ENCODE measurements around the gene SELPLG.

SELPLG gene

DNA sequence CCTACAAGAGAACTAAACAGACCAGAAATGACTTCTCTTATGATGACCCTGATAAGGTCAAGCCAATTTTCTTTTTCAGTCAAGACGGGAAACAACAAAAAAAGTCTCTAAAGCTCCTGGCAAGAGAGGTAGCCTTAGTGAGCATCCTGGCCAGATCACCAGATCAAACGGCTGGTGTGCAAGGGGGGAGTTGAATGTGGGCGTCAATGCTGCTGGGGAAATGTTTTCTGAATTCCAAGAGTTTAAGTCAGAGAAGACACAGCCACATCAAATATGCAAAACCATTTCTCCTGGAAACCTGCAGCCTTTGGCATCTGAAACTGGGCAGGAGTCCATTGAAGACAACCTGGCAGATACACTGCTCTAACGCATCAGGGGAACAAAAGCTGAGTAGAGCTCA, 16.0 kb upstream of the SELPLG start:
- Histone ChIP-seq H3K27me3 (ENCODE audit: insufficient read depth, low read length) (no peaks in the 10 kb centered on the region), H3K36me3 (ENCODE audit: insufficient read depth, low read length) (peaks cover 89% of the 10 kb centered on the region), H3K4me3 (ENCODE audit: low read length) (no peak overlapping the region), H3K9me3 (ENCODE audit: low read length) (no peaks in the 10 kb centered on the region), H3K4me1 (ENCODE audit: insufficient read depth, low read length) (peaks cover 2% of the 10 kb centered on the region), H2AFZ (ENCODE audit: low read depth, low read length) (no peak overlapping the region)

DNA sequence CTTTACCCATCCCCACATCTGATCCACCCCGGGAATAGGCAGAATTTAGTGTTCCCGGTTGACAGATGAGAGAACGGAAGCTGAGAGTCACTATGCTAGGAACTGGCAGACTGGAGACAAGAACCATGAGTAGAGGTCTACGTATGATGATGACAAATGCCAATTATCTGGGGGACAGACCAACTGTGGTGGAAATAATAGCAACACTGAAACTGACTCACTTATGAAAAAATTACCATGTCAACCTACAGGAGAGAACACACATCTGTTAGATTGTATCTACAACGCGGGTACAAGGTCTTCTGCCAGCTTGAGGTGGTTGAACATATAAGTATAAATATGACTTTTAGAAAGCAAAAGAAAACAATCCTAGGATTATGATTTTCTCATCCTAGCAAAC, 15.4 kb upstream of the SELPLG start:
- no peak overlapping the region for H3K4me3 ChIP-seq (ENCODE audit: low read length)
- peaks cover 3% of the 10 kb centered on the region for H3K4me1 ChIP-seq (ENCODE audit: insufficient read depth, low read length)
- H3K9me3 ChIP-seq (ENCODE audit: low read length), result no peaks in the 10 kb centered on the region
- H3K36me3 ChIP-seq (ENCODE audit: insufficient read depth, low read length), result peaks cover 89% of the 10 kb centered on the region
- no peak overlapping the region for H2AFZ ChIP-seq (ENCODE audit: low read depth, low read length)
- H3K27me3 ChIP-seq (ENCODE audit: insufficient read depth, low read length), result no peaks in the 10 kb centered on the region

DNA sequence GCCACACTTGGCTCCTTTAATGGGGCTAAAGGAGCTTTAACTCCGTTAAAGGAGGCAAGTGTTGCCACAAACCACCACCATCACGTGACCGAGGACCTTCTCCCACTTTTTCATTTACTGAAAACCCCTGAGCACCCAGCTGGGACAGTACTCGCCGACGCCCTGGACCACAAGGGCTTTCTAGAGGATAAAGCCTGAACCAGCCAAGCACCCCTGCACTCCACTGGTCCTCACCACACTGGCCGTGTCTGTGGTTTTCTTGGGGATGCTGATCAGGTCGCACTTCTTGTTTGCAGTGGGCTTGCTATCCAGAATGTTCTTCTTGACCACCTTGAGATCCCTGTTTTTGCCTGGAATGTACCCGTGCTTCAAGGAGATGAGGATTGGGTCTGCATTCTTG, 14.7 kb upstream of the SELPLG start:
- Histone ChIP-seq H3K9me3 (ENCODE audit: low read length) (no peaks in the 10 kb centered on the region), H3K4me1 (ENCODE audit: insufficient read depth, low read length) (peaks cover 3% of the 10 kb centered on the region), H3K36me3 (ENCODE audit: insufficient read depth, low read length) (peaks cover 84% of the 10 kb centered on the region), H3K27me3 (ENCODE audit: insufficient read depth, low read length) (no peaks in the 10 kb centered on the region), H3K4me3 (ENCODE audit: low read length) (no peak overlapping the region), H2AFZ (ENCODE audit: low read depth, low read length) (no peak overlapping the region)

DNA sequence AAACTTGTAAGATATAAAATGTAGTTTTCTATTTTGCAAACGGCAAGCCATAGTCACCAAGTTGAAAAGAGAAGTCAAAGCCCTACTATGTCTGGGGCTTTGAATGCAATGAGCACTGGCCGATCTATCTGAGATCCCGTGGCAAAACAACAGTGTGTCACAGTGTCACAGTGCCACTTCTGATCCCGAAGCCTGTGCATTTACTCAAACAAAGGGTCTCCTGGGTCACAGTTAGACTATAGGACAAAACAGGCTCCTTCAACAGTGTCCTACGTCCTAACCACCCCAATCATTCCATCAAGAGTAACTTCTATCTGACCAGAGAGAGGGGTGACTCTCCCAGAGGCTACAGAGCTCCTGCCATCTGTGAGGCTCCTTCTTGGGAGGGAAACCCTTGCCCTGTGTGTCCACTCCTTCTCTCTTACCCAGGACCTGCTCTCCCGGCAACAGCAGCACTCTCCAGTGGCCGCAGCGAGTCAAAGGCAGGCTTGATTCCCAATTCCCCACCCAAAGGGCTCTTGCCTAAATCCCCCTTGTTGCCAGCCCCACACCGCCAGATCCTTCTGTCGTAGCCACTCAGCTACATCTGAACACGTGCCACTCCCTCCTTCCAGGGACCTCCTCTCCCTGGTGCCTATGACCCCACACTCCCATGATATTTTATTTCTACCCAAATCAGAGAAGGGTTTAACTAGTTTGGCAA, 14.0 kb upstream of the SELPLG start:
- no peak overlapping the region for H2AFZ ChIP-seq (ENCODE audit: low read depth, low read length)
- H3K4me3 ChIP-seq (ENCODE audit: low read length), result no peak overlapping the region
- H3K36me3 ChIP-seq (ENCODE audit: insufficient read depth, low read length), result peaks cover 78% of the 10 kb centered on the region
- H3K9me3 ChIP-seq (ENCODE audit: low read length), result no peaks in the 10 kb centered on the region
- peaks cover 3% of the 10 kb centered on the region for H3K4me1 ChIP-seq (ENCODE audit: insufficient read depth, low read length)
- H3K27me3 ChIP-seq (ENCODE audit: insufficient read depth, low read length), result no peaks in the 10 kb centered on the region

DNA sequence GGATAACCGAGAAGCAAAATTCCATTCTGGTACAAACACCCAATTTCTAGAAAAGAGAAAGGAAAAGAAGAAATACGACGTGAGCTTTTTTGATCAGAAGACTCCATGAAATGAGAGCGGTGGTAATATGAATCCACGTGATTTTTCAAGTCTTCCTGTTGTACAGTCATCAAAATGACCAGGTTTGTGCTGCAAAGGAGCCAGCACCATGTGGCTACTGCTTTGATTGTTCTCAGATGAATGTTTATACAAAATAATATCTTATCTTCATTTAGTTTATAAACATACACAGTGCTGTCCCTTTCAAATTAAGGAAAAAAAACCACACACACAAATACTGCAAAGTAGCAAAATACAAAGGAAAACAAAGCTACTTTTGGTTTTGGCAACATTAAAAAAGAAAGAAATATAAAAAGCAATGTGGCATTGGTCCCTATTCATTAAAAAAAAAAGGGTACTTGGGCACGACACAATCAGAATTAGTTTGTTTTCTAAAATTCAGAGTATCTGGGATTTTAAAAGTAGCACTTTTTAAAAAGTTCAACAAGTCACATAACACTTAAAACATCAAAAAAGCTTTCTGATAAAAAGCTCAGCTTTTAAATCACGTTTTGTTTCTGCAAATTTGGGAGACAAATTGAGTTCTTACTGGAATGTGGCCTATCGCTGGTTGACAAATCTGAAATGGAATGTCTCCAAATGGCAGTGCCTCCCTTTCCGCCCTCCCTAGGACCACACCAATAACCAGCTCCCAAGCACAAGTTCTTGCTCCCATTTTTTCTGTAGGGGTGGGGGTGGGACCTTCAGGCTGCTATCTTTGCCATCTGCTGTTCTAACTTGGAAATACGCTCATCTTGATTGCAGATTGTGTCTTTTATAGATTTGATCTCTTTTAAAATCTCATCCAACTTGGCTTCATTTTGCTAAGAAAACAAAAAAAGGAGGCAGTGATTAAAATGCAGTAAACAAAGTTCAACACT, 13.2 kb upstream of the SELPLG start:
- Histone ChIP-seq H3K27me3 (ENCODE audit: insufficient read depth, low read length) (no peaks in the 10 kb centered on the region), H3K4me1 (ENCODE audit: insufficient read depth, low read length) (peaks cover 3% of the 10 kb centered on the region), H3K9me3 (ENCODE audit: low read length) (no peaks in the 10 kb centered on the region), H3K36me3 (ENCODE audit: insufficient read depth, low read length) (peaks cover 70% of the 10 kb centered on the region), H2AFZ (ENCODE audit: low read depth, low read length) (no peak overlapping the region), H3K4me3 (ENCODE audit: low read length) (no peak overlapping the region)

DNA sequence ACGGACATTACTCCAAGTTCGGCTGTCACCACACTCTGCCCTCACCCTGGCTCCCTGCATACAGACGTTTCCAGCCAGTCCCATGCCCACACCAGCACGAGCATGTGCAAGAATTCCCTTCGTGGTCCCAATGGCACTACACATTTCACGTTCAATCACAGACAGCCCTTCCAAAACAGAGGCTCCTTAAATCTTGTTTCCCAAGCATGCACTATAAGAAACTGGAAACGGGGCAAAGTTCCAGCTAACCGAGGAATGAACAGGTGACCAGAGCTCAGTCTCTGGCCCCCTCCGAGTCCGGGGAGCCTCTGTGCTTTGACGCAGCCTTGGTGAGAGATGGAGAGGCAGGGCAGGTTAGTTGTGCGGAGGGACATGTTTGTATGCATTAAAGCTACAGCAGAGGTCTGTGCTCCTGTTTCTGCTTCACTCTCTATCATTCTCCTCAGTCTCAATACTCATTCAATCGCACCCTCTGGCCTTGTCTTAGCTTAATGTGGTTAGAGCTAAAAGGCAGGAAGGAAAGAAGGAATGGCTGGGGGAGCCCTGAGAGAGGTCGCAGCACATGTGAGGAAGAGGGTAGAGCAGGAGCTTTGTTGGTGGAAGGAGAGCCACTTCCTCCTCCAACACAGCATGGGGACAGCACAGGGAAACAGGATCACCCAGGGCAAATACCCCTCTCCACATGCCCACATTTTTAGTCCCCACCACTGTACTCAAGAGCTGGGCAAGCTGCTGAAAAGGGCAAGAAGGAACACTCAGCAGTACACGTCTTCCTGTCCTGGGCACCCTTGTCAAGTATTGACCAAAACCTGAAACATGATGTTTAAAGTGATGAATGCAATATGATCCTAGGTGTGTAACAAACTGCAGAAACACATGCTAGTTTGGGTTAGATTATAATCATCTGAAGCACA, 12.2 kb upstream of the SELPLG start:
- Histone ChIP-seq H3K9me3 (ENCODE audit: low read length) (no peaks in the 10 kb centered on the region), H3K36me3 (ENCODE audit: insufficient read depth, low read length) (peaks cover 61% of the 10 kb centered on the region), H3K27me3 (ENCODE audit: insufficient read depth, low read length) (no peaks in the 10 kb centered on the region), H3K4me3 (ENCODE audit: low read length) (no peak overlapping the region), H2AFZ (ENCODE audit: low read depth, low read length) (no peak overlapping the region), H3K4me1 (ENCODE audit: insufficient read depth, low read length) (peaks cover 3% of the 10 kb centered on the region)

DNA sequence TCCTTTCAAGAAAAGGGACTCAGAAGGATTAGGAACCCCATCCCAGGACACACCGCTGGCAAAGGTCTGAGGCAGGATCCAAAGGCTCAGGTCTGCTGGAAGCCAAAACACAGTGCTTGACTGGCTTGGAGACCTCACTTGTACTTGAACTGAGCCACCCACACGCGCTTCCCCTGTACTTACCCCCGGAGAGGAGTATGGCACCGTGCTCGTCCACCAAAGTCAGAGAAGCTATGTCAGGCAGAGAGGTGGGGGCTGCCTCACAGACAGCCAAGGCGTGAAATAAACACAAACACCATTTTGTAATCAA, 11.1 kb upstream of the SELPLG start:
- Histone ChIP-seq H3K4me1 (ENCODE audit: insufficient read depth, low read length) (peaks cover 6% of the 10 kb centered on the region), H3K36me3 (ENCODE audit: insufficient read depth, low read length) (peaks cover 49% of the 10 kb centered on the region), H3K9me3 (ENCODE audit: low read length) (no peaks in the 10 kb centered on the region)

DNA sequence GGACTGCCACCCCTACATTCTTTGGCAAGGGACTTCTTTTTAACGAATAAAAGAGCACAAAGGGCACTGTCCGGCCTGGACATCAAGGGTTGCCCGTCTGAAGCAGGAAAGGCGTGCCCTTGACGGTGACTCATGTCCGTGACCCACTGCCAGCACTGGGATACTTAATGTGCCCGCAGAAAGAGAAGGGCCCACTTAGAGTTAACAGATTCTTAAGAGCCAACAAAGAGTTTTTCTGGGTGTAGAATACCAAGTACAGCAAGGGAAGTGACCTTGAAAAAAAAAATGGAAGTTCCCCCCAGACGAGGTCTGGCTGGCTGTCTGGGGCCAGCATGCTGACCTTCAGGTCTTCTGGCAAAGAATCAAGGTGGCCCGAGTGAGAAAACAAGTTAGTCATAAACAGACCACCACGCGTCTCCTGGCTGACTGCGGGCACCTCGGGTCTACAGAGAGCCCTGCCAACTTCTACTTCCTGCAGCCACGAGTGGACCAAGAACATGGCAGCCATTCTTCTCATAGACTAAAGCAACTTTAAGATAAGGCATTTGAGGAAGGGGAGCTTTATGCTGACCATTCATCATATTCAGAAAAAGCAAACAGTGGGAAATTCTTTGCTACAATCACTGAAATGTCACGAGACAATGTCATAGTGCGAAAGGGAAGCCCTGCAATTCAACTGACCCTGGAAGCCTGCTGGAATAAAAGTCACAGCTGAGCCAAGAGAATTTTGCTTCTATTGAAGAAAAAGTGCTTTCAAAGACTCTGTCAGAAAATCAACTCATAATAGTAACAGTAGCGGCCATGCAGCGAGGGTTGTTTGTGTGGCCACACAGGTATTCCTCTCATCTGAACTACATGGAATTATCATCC, 10.5 kb upstream of the SELPLG start:
- peaks cover 10% of the 10 kb centered on the region for H3K4me1 ChIP-seq (ENCODE audit: insufficient read depth, low read length)
- no peak overlapping the region for H2AFZ ChIP-seq (ENCODE audit: low read depth, low read length)
- peaks cover 43% of the 10 kb centered on the region for H3K36me3 ChIP-seq (ENCODE audit: insufficient read depth, low read length)
- H3K9me3 ChIP-seq (ENCODE audit: low read length), result no peaks in the 10 kb centered on the region
- H3K27me3 ChIP-seq (ENCODE audit: insufficient read depth, low read length), result no peaks in the 10 kb centered on the region
- no peak overlapping the region for H3K4me3 ChIP-seq (ENCODE audit: low read length)

More for the DNA sequence above, 11.1 kb upstream of the SELPLG start:
- Histone ChIP-seq H3K27me3 (ENCODE audit: insufficient read depth, low read length) (no peaks in the 10 kb centered on the region), H3K4me3 (ENCODE audit: low read length) (no peak overlapping the region), H2AFZ (ENCODE audit: low read depth, low read length) (no peak overlapping the region)

DNA sequence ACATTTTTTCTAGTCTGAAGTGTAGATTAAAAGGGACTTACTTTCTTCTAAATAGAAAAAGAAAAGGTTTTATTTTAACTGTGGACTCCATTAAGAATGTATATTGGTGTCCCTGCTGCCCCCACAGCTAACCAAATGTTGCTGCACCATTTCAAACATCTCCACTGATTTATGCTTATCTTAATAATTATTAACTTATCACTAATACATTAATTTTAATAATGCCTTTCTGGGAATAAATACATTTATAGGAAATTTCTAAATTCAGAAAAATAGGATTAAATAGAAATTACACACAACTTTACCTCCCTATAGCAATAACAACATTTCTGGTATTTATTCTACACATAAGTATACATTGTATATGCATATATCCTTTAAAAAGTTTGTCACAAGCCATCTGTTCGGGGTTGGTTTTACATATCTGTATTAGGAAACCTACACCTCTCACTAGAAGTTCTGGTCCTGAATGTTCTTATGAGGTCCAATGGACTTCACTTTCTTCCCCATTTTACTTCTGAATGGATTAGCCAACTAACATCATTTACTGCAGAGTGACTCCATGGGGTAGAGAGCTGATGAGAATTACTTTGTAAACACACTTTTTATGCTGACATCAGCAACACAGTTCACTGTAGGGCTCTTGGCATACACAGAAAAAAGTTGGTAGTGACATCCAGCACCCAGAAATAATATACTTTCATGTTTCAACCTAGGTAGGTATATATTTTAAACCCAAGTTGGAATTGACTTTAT, 9.4 kb upstream of the SELPLG start:
- H3K4me1 ChIP-seq (ENCODE audit: insufficient read depth, low read length), result peaks cover 21% of the 10 kb centered on the region
- H3K36me3 ChIP-seq (ENCODE audit: insufficient read depth, low read length), result peaks cover 32% of the 10 kb centered on the region
- H2AFZ ChIP-seq (ENCODE audit: low read depth, low read length), result no peak overlapping the region
- H3K4me3 ChIP-seq (ENCODE audit: low read length), result no peak overlapping the region
- H3K27me3 ChIP-seq (ENCODE audit: insufficient read depth, low read length), result no peaks in the 10 kb centered on the region
- H3K9me3 ChIP-seq (ENCODE audit: low read length), result no peaks in the 10 kb centered on the region

DNA sequence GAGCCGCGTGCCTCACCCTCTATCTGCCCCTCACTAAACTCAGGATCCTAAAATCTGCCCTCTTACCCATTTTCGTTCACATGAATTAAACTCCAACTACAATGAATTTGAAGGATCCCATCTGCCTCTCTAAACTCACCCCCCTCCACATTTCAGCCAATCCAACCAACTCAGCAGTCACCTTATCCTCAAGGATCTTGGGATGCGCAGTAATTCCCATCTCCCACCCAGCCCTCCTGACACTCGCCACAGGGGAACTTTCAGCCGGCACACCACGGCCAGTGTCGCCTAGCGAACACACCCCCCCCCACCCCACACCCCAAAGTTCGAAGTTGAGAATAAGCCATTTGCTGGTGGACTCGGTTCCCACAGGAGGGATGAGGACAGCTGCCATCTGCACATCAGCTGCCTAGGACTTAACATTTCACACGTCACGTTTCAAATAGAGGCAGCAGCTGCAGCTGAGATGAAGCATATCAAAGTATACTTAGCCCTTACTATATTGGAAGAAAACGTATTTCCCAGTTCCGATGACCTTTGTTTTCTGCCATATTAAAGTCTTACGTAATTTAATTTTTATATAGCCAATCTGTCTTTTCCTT, 8.7 kb upstream of the SELPLG start:
- H3K9me3 ChIP-seq (ENCODE audit: low read length), result no peaks in the 10 kb centered on the region
- H2AFZ ChIP-seq (ENCODE audit: low read depth, low read length), result no peak overlapping the region
- H3K4me3 ChIP-seq (ENCODE audit: low read length), result no peak overlapping the region
- peaks cover 25% of the 10 kb centered on the region for H3K36me3 ChIP-seq (ENCODE audit: insufficient read depth, low read length)
- peaks cover 28% of the 10 kb centered on the region for H3K4me1 ChIP-seq (ENCODE audit: insufficient read depth, low read length)
- no peaks in the 10 kb centered on the region for H3K27me3 ChIP-seq (ENCODE audit: insufficient read depth, low read length)

DNA sequence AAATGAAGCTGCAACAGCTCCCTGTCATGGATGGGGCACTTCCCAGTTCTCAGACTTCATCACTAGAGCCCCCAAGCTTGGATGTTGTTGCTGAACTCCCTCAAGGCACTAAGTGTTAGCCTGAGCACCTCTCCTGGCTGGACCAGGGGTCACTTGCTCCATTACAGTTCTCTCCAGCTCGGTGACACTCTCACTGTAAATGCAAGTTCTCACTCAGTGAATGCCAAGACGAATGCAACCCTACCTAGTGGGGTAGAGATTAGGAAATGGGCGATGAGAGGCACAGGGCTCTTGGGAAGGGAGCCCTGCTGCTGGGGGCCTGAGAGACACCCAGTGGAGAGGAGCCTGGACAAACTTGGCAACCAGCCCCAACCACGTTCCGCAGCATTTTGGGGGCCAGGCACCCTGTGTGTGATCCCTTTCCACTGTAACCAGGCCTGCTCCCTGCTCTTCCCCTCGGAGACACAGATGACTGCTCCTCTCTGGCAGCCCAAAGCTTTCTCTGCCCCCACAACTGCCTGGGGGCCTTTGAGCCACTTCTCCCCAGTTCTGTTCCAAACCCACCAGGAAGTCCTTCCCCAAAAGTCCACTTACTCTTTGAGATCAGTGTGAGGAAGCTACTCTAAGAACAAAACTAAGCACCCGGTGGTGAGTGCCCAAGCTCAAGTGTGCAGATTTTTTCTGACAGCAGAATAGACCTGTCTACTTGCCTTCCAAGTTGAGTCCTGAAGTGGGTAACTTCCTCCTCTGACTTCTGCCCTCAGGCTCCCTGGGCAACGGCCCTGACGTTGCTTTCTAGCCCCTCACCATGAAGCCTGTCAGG, 8.0 kb upstream of the SELPLG start:
- Histone ChIP-seq H3K4me3 (ENCODE audit: low read length) (no peak overlapping the region), H3K36me3 (ENCODE audit: insufficient read depth, low read length) (peaks cover 19% of the 10 kb centered on the region), H3K4me1 (ENCODE audit: insufficient read depth, low read length) (peaks cover 32% of the 10 kb centered on the region), H3K9me3 (ENCODE audit: low read length) (no peaks in the 10 kb centered on the region), H3K27me3 (ENCODE audit: insufficient read depth, low read length) (no peaks in the 10 kb centered on the region), H2AFZ (ENCODE audit: low read depth, low read length) (no peak overlapping the region)

Measured in neuron (in vitro differentiated cells).